IMR-90 (cell line): ENCODE results near the gene SLC6A3. TPM values are rescaled to one million over a fixed set of nuclear protein-coding genes. Genes with fewer than 3 reads are reported as not detected.

Source experiments
- ATAC-seq: fragments of 200-7000 bp; cut with Tn5 transposase; 2 replicates; pipeline ENCODE4 v1.9.1; 2020; ENCODE audit warnings: low read depth, mild to moderate bottlenecking, moderate library complexity
- BruUV-seq: library from RNA; stranded (reverse); fragments of 400-500 nt; replicated peaks from 2 replicates; lab custom pipeline; 2021; lab: Mats Ljungman, UMichigan
- CTCF ChIA-PET: fragments of 300-600 bp; formaldehyde crosslinking; extraction: SDS; loops from one replicate; lab custom pipeline; 2021; ENCODE audit warnings: antibody characterized with exemption; lab: Yijun Ruan, JAX
- POLR2A ChIA-PET: fragments of 300-600 bp; sonication (Branson Sonifier 250); formaldehyde crosslinking; loops from one replicate; lab custom pipeline; 2022; ENCODE audit warnings: antibody characterized with exemption; ENCODE audit not compliant: unreplicated experiment; lab: Charles Lee
- DNase-seq: peaks from one replicate; pipeline ENCODE4 v3.0.0; 2013
- H2AFZ ChIP-seq: replicated peaks from 2 replicates; pipeline ENCODE3; 2013; ENCODE audit warnings: low read length, mild to moderate bottlenecking; ENCODE audit not compliant: poor library complexity
- H2AK5ac ChIP-seq: 2 replicates; pipeline ENCODE4 v1.6.1; 2013; ENCODE audit warnings: low read depth, low read length, inconsistent platforms
- H2AK9ac ChIP-seq: replicated peaks from 2 replicates; pipeline ENCODE3; 2013; ENCODE audit warnings: mild to moderate bottlenecking, low read depth, low read length, moderate library complexity; ENCODE audit not compliant: poor library complexity
- H2BK120ac ChIP-seq: 2 replicates; pipeline ENCODE4 v1.6.1; 2013; ENCODE audit warnings: low read depth, low read length, inconsistent platforms
- H2BK15ac ChIP-seq: 3 replicates; pipeline ENCODE4 v1.6.1; 2013; ENCODE audit warnings: low read depth, low read length, inconsistent platforms
- H2BK20ac ChIP-seq: 2 replicates; pipeline ENCODE4 v1.6.1; 2013; ENCODE audit warnings: low read depth, mild to moderate bottlenecking, inconsistent platforms, low read length, moderate library complexity
- H2BK5ac ChIP-seq: 2 replicates; pipeline ENCODE4 v1.6.1; 2013; ENCODE audit warnings: mild to moderate bottlenecking, low read depth, low read length, inconsistent platforms; ENCODE audit not compliant: poor library complexity, severe bottlenecking
- H3K14ac ChIP-seq: replicated peaks from 2 replicates; pipeline ENCODE4 v1.6.1; 2013; ENCODE audit warnings: low read depth, low read length, inconsistent platforms
- H3K18ac ChIP-seq: 2 replicates; pipeline ENCODE4 v1.6.1; 2013; ENCODE audit warnings: low read depth, low read length, control low read depth
- H3K23ac ChIP-seq: 2 replicates; pipeline ENCODE4 v1.6.1; 2013; ENCODE audit warnings: low read depth, low read length, inconsistent platforms
- H3K27ac ChIP-seq: 2 replicates; pipeline ENCODE4 v1.5.1; 2013; ENCODE audit warnings: mild to moderate bottlenecking, control low read depth, low read length; ENCODE audit not compliant: insufficient read depth
- H3K27me3 ChIP-seq: 2 replicates; pipeline ENCODE4 v1.6.1; 2013; ENCODE audit warnings: low read length; ENCODE audit not compliant: control insufficient read depth, insufficient read depth
- H3K36me3 ChIP-seq: 2 replicates; pipeline ENCODE4 v1.6.1; 2013; ENCODE audit warnings: low read length, mixed read lengths; ENCODE audit not compliant: control insufficient read depth, insufficient read depth
- H3K4ac ChIP-seq: 2 replicates; pipeline ENCODE4 v1.6.1; 2013; ENCODE audit warnings: low read depth, low read length, inconsistent platforms
- H3K4me1 ChIP-seq: 2 replicates; pipeline ENCODE4 v1.6.1; 2013; ENCODE audit warnings: low read length, mixed read lengths; ENCODE audit not compliant: control insufficient read depth, insufficient read depth
- H3K4me2 ChIP-seq: 2 replicates; pipeline ENCODE4 v1.6.1; 2013; ENCODE audit warnings: low read depth, mild to moderate bottlenecking, control low read depth, low read length, moderate library complexity
- H3K4me3 ChIP-seq: 2 replicates; pipeline ENCODE4 v1.5.1; 2013; ENCODE audit warnings: low read depth, mild to moderate bottlenecking, control low read depth, low read length, moderate library complexity; ENCODE audit not compliant: insufficient read depth
- H3K56ac ChIP-seq: 2 replicates; pipeline ENCODE4 v1.6.1; 2013; ENCODE audit warnings: low read length, inconsistent platforms; ENCODE audit not compliant: insufficient read depth; ENCODE audit errors: extremely low read depth
- H3K79me1 ChIP-seq, 2 experiments: 2 replicates each; pipeline ENCODE4 v1.6.1; 2013; ENCODE audit warnings: low read length in 2 of 2, inconsistent platforms in 1 of 2, low read depth in 1 of 2
- H3K9ac ChIP-seq: 2 replicates; pipeline ENCODE4 v1.6.1; 2013; ENCODE audit warnings: low read depth, low read length, control low read depth
- H3K9me1 ChIP-seq: 2 replicates; pipeline ENCODE4 v1.6.1; 2013; ENCODE audit warnings: low read length, inconsistent platforms; ENCODE audit not compliant: insufficient read depth
- H3K9me3 ChIP-seq: 2 replicates; pipeline ENCODE4 v1.6.1; 2013; ENCODE audit warnings: low read length; ENCODE audit not compliant: control insufficient read depth, insufficient read depth
- H4K20me1 ChIP-seq: 2 replicates; pipeline ENCODE4 v1.6.1; 2013; ENCODE audit warnings: low read length, inconsistent platforms; ENCODE audit not compliant: insufficient read depth
- H4K5ac ChIP-seq: 2 replicates; pipeline ENCODE4 v1.6.1; 2013; ENCODE audit warnings: mild to moderate bottlenecking, low read depth, low read length, control low read depth
- H4K8ac ChIP-seq, 2 experiments: 2 replicates each; pipeline ENCODE4 v1.6.1; 2013; ENCODE audit warnings: low read depth in 2 of 2, low read length in 2 of 2, control low read depth in 1 of 2, inconsistent platforms in 1 of 2
- H4K91ac ChIP-seq: 2 replicates; pipeline ENCODE4 v1.6.1; 2013; ENCODE audit warnings: low read depth, low read length, inconsistent platforms; ENCODE audit not compliant: insufficient read depth
- CEBPB ChIP-seq: IDR thresholded peaks from 2 replicates; pipeline ENCODE4 v1.6.1; 2012; ENCODE audit warnings: low read depth, low read length, improper control_type of control experiment
- CHD1 ChIP-seq: IDR thresholded peaks from 2 replicates; pipeline ENCODE4 v1.6.1; 2012; ENCODE audit warnings: low read depth, low read length, improper control_type of control experiment
- CTCF ChIP-seq: conservative IDR thresholded peaks from 2 replicates; pipeline ENCODE4 v1.5.1; 2012; ENCODE audit warnings: mild to moderate bottlenecking, low read depth, low read length, improper control_type of control experiment
- FOS ChIP-seq: fragments of 150-350 bp; IDR thresholded peaks from 2 replicates; pipeline ENCODE4 v1.6.1; 2016; ENCODE audit warnings: low read depth, low read length
- MXI1 ChIP-seq: IDR thresholded peaks from 2 replicates; pipeline ENCODE4 v1.6.1; 2012; ENCODE audit warnings: low read depth, mild to moderate bottlenecking, low read length, moderate library complexity, borderline replicate concordance
- NFE2L2 ChIP-seq: fragments of 150-350 bp; IDR thresholded peaks from 2 replicates; pipeline ENCODE4 v1.6.1; 2016; ENCODE audit warnings: low read depth, mild to moderate bottlenecking, low read length
- SMC3 ChIP-seq: fragments of 150-350 bp; IDR thresholded peaks from 2 replicates; pipeline ENCODE4 v1.6.1; 2016; ENCODE audit warnings: low read depth, mild to moderate bottlenecking, antibody characterized with exemption, low read length, moderate library complexity
- USF2 ChIP-seq: fragments of 150-350 bp; IDR thresholded peaks from 2 replicates; pipeline ENCODE4 v1.6.1; 2017; ENCODE audit warnings: mild to moderate bottlenecking, antibody characterized with exemption, low read length, low read depth
- WGBS, 2 experiments: methylation state at CpG; one replicate each; pipeline versions ENCODE4 v1.1.5 to v1.1.7; 2013; ENCODE audit warnings: missing lambda C conversion rate in 2 of 2; ENCODE audit not compliant: insufficient read length in 1 of 2; ENCODE audit errors: extremely low coverage in 2 of 2; 5-methylcytosine and 5-hydroxymethylcytosine counted together
- dilution Hi-C: fragments of 300-500 bp; cut with HindIII; formaldehyde crosslinking; loops from one replicate; pipeline ENCODE4 v1.14.3; 2018; ENCODE audit warnings: low sequenced_read_pairs; ENCODE audit not compliant: unreplicated experiment
- in situ Hi-C: fragments of 300-500 bp; cut with MboI; formaldehyde crosslinking; loops from 3 replicates; pipeline ENCODE4 v1.14.3; 2019; ENCODE audit warnings: low sequenced_read_pairs, inconsistent platforms, mixed read lengths
- intact Hi-C: fragments of 100-400 bp; cut with micrococcal nuclease; formaldehyde crosslinking; loops from 2 replicates; pipeline ENCODE4 v1.10.0; 2022
- polyA plus RNA-seq, 3 experiments: library from polyadenylated mRNA; depleted of rRNA; stranded (reverse); fragments of >200 nt; gene quantifications; 2 replicates each; pipeline ENCODE4 v1.2.3, GENCODE V29; 2012; ENCODE audit warnings: low replicate concordance in 1 of 3
- total RNA-seq: library from RNA; depleted of rRNA; stranded (reverse); fragments of >200 nt; gene quantifications from 2 replicates; pipeline ENCODE4 v1.2.3, GENCODE V29; 2012

The SLC6A3 gene
- total and polyA plus RNA-seq, 2 of the 4 experiments (the other 2 are of a cell fraction): not detected

GRCh38 chr5:1424716-1425115 is 20.5 kb downstream of the SLC6A3 start:
- DNase-seq (no peak), ATAC-seq (no peak)
- H3K9ac ChIP-seq: no peak overlapping the region
- H3K27me3 ChIP-seq: no peaks in the 10 kb centered on the region
- no peak overlapping the region for H3K4me3 ChIP-seq
- no peak overlapping the region for H2BK5ac ChIP-seq
- H3K56ac ChIP-seq: no peak overlapping the region
- BruUV-seq: no TSS peak
- ChIA-PET POLR2A (no interaction called here), CTCF (no interaction called here)
- no peak overlapping the region for H4K5ac ChIP-seq
- no peak overlapping the region for H2BK20ac ChIP-seq
- no peak overlapping the region for H2BK120ac ChIP-seq
- no peaks in the 10 kb centered on the region for H3K9me1 ChIP-seq
- H4K91ac ChIP-seq: no peak overlapping the region
- 80% methylated on average over 4 of the region's 9 CpGs; no CpG with 5 or more reads in 1 of the 2 experiments for WGBS, 2 experiments
- no peak overlapping the region for H2AFZ ChIP-seq
- H4K20me1 ChIP-seq: no peaks in the 10 kb centered on the region
- dilution Hi-C loops (no loop called here), in situ Hi-C loops (no loop called here), intact Hi-C loops (no loop called here)
- no peak overlapping the region for H3K4me2 ChIP-seq
- H3K36me3 ChIP-seq: no peaks in the 10 kb centered on the region
- no peaks in the 10 kb centered on the region for H3K79me1 ChIP-seq
- no peak overlapping the region for H2BK15ac ChIP-seq
- H3K27ac ChIP-seq: no peak overlapping the region
- H3K4me1 ChIP-seq: no peaks in the 10 kb centered on the region
- no peak overlapping the region for H2AK5ac ChIP-seq
- no peak overlapping the region for H4K8ac ChIP-seq
- H3K18ac ChIP-seq: no peak overlapping the region
- H2AK9ac ChIP-seq: no peak overlapping the region
- no peak overlapping the region for H3K4ac ChIP-seq
- no peak overlapping the region for H3K23ac ChIP-seq
- H3K14ac ChIP-seq: no peak overlapping the region
- TF ChIP-seq CEBPB: no peak
- no peak for TF ChIP-seq CHD1
- TF ChIP-seq CTCF: no peak
- TF ChIP-seq SMC3: no peak
- TF ChIP-seq USF2: no peak
- TF ChIP-seq MXI1: no peak
- no peak for TF ChIP-seq FOS
- TF ChIP-seq NFE2L2: no peak
- H3K9me3 ChIP-seq: peaks cover 16% of the 10 kb centered on the region
